GM19324 (cell line): ENCODE measurements around the gene HDAC8.
"Not testable (repeated sequence)": the region's sequence is repeated elsewhere in the genome, so short reads cannot be mapped to it uniquely, and the experiment has no call there.

ENCODE experiments used
- ATAC-seq: cut with Tn5 transposase; IDR thresholded peaks from one replicate; pipeline ENCODE4 v1.9.1; 2021; ENCODE audit warnings: mild to moderate bottlenecking, moderate library complexity; ENCODE audit not compliant: unreplicated experiment, low FRiP score

Gene HDAC8

GRCh38 chrX:72466493-72466892 lies 106.2 kb downstream of the HDAC8 start:
- no peak for ATAC-seq

DNA sequence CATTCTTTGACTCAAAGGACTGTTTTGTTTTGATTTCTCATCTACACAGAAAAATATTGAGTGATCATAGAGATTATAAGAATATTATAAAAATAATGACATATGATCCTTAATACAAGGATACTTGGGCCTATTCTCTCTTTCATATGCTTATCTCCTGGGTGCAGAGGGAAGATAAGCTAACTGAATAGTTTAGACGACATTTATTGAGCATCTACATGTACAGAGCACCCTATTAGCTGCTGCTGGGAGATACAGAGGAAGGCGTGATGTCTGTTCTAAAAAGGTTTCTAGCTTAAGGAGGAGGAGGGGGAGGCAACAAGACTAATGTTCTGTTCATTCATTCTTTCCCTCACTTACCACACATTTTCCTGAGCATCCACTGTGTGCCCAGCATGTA lies 106.8 kb downstream of the HDAC8 start:
- no peak for ATAC-seq

DNA sequence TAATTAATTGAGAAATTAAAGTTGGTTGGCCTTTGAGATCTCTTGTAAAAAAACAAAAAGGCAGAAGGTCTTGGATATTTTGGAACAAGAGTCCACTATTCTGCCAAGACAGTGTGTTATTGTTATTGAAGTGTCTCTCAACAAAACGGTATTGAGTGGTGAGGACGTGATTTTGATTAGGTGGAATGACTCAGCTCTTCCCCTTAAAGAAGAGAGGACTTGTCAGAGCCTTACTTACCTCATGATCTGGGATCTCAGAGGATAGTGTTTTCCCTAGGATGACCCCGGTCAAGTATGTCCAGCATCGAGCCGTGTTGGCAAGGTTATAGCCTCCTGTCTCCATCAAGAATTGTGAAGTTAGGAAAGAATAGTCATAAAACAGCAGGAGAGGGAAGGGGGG lies 110.9 kb downstream of the HDAC8 start:
- ATAC-seq, result no peak

- ATAC-seq, result no peak
These were observed 111.4 kb downstream of the HDAC8 start for GRCh38 chrX:72461288-72461687.

DNA sequence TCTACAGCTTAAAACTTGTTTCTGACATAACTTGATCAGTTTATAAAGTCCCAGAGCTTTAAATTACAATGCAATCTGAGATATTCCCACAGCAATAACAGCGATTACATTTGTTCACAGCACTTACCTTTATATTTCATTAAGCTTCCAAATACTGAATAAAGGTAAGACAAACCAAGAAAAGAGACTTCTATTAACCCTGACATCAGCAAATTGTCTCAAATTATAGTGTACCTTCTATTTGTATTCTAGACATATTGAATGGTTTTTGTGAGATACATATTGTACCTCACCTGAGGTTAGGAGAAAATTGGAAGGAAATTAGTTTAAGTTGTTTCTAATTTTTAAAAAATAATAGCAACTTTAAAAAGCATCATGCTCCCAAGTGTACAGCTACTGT lies 111.9 kb downstream of the HDAC8 start:
- no peak for ATAC-seq

GRCh38 chrX:72449034-72449433 lies 123.6 kb downstream of the HDAC8 start:
- not testable (repeated sequence) for ATAC-seq

GRCh38 chrX:72440764-72441163 lies 131.9 kb downstream of the HDAC8 start:
- not testable (repeated sequence) for ATAC-seq

DNA sequence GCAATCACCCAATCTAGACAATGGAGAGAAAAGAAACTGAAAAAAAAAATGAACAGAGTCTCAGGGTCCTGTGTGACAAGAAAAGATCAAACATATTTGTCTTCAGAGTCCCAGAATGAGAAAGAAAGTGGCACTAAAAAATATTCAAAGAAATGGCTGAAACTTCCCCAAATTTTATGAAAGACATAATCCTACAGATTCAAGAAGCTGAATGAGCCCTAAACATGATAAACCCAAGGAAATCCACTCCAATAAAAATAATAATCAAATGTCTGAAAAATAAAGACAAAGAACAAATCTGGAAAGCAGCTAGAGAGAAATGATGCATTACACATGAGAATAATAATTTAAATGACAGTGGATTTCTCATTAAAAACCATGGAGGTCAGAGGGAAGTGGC lies 136.6 kb downstream of the HDAC8 start:
- ATAC-seq, result no peak

GRCh38 chrX:72430405-72430968 lies 142.2 kb downstream of the HDAC8 start:
- ATAC-seq, result no peak

DNA sequence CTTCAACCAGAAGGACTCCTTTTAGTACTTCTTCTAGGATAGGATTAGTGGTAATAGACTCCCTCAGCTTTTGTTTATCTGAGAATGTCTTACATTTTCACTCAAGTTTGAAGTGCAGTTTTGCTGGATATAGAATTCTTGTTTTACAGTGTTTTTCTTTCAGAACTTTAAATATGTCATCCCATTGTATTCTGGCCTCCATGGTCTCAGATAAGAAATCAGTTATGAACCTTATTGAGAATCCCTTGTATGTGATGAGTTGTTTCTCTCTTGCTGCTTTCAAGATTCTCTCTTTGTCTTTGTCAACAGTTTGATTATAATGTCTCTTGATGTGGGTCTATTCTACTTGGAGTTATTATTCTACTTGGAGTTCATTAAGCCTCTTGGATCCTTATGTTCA lies 150.8 kb downstream of the HDAC8 start:
- ATAC-seq, result no peak

DNA sequence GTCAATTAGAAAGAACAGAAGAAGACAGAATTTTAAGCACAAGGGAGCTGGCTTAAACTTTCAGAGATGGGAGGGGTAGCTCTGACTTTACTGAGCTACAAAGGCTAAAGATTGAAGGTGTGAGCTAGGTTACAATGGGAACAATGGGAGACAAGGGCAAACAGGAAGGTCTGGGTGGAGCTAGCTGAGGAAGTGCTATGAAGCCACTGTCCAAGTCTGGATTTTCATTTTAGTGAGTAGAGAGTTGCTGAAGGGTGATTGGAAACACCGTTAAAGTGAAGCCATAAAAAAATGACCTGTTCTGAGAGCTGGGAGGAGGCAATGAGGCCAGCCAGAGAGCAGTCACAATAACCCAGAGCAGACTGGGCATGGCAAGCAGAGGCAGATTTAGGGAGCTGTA lies 162.7 kb downstream of the HDAC8 start:
- no peak for ATAC-seq

- ATAC-seq, result no peak
These were observed 163.8 kb downstream of the HDAC8 start for GRCh38 chrX:72408885-72409284.

- ATAC-seq, result not testable (repeated sequence)
These were observed 167.5 kb downstream of the HDAC8 start for GRCh38 chrX:72405136-72405535.

- ATAC-seq, result no peak
These were observed 170.0 kb downstream of the HDAC8 start for GRCh38 chrX:72402614-72403013.

GRCh38 chrX:72399816-72400215 lies 172.8 kb downstream of the HDAC8 start:
- no peak for ATAC-seq

DNA sequence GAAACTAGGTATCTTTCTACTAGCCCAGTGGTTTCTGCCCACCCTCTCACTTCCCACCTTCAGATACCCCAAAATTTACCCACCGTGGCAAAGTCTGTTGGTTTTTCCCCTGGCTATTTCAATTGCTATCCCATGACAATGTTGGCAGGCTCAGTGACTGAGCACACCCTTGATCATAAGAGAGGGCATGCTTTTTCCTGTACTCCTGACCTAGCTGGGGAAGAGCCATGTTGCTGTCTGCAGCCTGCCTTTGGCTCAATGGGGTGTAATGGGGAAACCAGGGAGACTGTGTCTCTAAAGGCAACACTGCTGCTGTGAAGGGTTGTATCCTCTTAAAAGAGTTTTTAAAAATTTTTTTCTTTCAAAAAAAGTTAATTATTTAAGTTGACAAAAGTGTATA lies 176.5 kb downstream of the HDAC8 start:
- no peak for ATAC-seq

DNA sequence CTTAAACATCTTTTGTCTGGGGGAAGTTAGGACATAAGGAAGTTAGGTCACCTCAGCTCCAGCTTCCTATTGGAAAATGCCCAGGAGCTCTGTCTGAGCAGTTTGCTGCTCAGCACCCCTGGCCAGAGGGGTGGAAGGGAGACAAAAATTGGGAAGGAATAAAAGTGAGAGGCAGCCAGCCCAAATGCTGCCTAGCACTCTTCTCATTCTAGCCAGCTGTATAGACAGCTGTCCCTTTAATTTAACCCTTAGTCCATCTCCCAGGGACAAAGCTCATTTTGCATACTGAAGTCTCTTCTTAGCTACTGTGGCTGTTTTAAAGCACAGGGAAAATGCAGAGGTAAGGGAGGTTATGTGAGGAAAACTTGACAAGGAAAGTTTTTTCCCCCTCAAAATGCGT lies 177.4 kb downstream of the HDAC8 start:
- ATAC-seq, result no peak

DNA sequence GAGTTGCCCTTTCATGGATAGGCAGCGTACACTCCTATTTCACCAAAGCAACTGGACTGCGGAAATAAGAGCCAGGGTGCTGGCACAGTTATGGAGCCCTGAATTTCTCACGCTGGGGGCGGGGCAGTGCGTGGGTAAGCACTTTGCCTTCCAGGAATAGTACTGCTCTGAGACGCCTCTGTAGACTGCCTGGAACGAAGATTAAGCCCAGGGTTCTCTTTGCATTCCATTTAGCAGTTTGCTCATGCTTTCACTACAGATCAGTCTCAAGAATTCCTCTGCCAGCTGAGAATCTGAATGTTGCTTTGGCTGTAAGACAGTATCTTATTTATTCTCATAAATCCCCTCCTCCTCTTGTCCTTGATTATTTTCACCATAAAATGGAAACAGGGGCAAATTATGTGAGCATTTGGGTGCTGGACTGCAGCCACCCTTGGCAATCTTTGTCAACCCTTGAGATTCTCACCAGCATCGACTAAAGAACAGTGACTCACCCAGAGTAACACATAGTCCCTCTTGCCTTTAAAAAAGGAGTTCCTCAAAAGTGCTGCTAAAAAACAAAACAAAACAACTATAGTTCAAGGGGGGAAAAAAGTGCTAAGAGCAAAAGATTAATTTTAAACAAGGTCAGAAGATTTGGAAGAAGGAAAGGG lies 178.0 kb downstream of the HDAC8 start:
- ATAC-seq, result no peak

DNA sequence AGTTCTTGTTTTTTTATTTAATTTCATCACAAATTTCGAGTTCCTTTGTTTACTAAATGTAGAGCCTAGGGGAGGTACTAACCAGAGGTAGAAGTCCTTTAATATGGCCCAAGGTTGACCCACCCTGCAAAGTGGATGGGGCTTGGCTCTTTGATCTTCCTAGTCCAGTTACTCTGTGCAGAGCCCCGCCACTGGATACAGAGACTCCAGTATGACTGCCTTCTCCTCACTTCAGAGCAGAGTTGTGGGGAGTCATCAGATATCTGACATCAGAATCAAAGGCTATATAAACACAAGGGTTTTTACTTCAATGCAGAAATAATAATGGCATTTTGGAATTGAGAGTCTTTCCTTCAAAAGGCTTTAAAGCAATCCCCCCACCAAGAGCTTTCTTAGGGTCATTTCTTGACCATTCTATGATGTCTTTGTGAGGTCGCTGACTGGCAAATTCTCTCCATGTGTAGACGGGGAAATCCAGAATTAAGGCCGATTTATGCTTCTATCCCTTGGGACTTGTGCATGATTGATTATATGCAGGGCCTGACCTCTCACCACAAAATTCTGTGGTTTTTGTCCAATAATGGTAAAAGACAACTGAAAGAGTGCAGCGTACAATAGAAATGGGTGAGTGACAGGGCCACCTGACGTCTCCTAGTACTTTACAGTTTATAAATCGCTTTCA lies 178.7 kb downstream of the HDAC8 start:
- ATAC-seq, result no peak

DNA sequence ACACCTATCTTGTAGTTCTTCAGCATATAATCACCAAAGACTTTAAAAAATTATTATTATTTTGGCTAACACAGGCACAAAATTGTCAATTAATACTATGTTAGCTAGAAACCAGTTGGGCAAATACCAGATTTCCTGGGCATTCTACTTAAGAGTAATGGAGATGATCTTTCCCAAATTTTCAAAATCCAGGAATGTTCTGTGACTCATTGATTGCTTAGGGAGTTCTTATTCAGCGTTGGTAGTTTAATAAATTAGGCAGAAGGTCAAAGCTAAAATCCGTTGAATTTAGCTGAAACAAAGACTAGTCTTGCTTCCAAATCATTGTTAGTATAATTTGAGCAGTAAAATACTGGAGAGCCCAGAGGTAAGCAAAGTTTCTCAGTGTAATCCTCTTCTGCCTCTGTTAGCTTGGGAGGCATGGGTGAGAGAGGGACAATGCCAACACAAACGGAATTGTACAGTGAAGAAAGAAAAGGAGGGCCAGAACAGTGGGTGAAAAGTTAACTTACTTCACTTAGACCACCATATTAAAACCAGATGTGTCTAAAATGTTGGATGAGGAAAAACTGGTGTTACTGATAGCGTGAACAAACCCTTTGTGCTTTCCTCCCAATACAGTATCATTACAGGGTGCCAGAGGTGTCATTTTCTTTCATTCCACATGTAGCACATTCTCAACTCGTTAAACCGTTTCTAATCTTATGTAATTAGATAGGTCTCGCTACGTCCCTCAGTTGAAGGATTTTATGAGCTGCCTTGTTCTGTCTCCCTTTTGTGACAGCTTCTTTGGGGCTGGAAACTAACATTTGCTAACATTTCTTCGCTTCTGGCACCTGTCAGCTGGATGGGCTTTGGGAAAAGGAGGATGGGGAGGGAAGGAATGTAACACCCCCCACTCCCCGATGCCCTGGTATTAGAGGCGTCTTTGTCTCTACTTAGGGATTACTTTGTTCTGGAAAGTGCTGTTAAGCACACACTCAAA lies 179.5 kb downstream of the HDAC8 start:
- no peak for ATAC-seq

DNA sequence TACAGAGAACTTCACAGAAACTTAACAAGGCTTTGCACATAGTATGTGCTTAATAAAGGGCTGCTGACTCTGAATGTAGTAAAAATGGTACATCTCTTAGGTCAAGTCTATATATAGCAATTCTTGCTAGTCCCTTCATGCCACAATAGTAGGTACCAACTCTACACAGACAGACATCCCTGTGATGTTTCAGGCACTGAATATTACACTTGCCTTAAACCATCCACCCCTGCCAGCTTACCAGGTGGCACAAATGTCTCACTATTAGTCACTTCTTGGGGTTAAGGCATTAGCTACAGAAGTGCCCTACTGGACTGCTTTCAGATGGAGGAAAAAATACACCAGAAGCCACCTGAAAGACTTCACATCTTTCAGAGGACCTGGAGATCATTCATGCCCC lies 180.6 kb downstream of the HDAC8 start:
- no peak for ATAC-seq
